Right cardiac atrium (tissue), 5 donors: ENCODE results near the gene PLA2G2D. TPM values are rescaled to one million over a fixed set of nuclear protein-coding genes. Genes with fewer than 3 reads are reported as not detected.

Source experiments
- ATAC-seq, 2 donors: fragments of 200-7000 bp; cut with Tn5 transposase; one replicate each; pipeline versions ENCODE4 v1.8.0 to v1.9.1; 2020; ENCODE audit warnings: moderate library complexity in 2 of 2, mild to moderate bottlenecking in 1 of 2
- DNase-seq, 3 donors: peaks; one replicate each; pipeline ENCODE4 v3.0.0-alpha.2; 2020
- H3K27ac ChIP-seq: one replicate; pipeline ENCODE4 v1.5.1; 2013; ENCODE audit warnings: mild to moderate bottlenecking, low read length, control low read depth, moderate library complexity
- H3K27me3 ChIP-seq: one replicate; pipeline ENCODE4 v1.6.1; 2013; ENCODE audit not compliant: control insufficient read depth, insufficient read depth
- H3K4me1 ChIP-seq: one replicate; pipeline ENCODE4 v1.6.1; 2013; ENCODE audit warnings: low read length; ENCODE audit not compliant: control insufficient read depth, insufficient read depth
- H3K4me3 ChIP-seq: one replicate; pipeline ENCODE4 v1.5.1; 2013; ENCODE audit warnings: low read length, control low read depth
- H3K9me3 ChIP-seq: one replicate; pipeline ENCODE4 v1.6.1; 2013; ENCODE audit warnings: low read length; ENCODE audit not compliant: control insufficient read depth
- WGBS: extraction: QIAGEN DNeasy Blood & Tissue Kit; methylation state at CpG from one replicate; pipeline ENCODE4 v1.1.7; 2013; 5-methylcytosine and 5-hydroxymethylcytosine counted together
- intact Hi-C, 4 donors: fragments of 100-400 bp; cut with DNase I; formaldehyde crosslinking; loops; one replicate each; pipeline versions ENCODE4 v1.11.0 to v1.14.0; 2022 to 2023
- polyA plus RNA-seq: library from polyadenylated mRNA; stranded (reverse); fragments of 200-250 nt; gene quantifications from one replicate; pipeline ENCODE4 v1.2.3, GENCODE V29; 2013
- total RNA-seq, 4 donors: library from RNA; stranded (reverse); fragmentation: NEBNext Ultra II Directional; extraction: Animal tissue kit (Norgen Biotek cat#: 25700); gene quantifications; one replicate each; pipeline ENCODE4 v1.2.1, GENCODE V29; 2021
- donor health status: healthy with polysubstance abuse.
- donor health status: DM: no; HTN: yes; CAD: no.
- donor health status: DM: no; HTN: no; CAD: no.
- donor health status: DM: no; HTN: yes; CAD: no; lungs with severe emphysema.
- donor health status: DM: yes; HTN: yes; CAD: no.

The PLA2G2D gene
- total and polyA plus RNA-seq, 5 donors: not detected

GRCh38 chr1:20074725-20075171, 44.6 kb downstream of the PLA2G2D start:
- 40% methylated on average over 8 of the region's 8 CpGs for WGBS
- peak; percentile 2 to 18 for ATAC-seq
- no peaks in the 10 kb centered on the region for H3K27me3 ChIP-seq
- H3K4me3 ChIP-seq: no peak overlapping the region
- H3K9me3 ChIP-seq: no peaks in the 10 kb centered on the region
- intact Hi-C loops: loop anchor here in 1 of 4 donors (10.0 kb wide), 1 partner anchor 100 kb away; the partner anchor contains the start of gene PLA2G2A
- H3K27ac ChIP-seq: peak overlapping the region; percentile 29
- H3K4me1 ChIP-seq: peaks cover 15% of the 10 kb centered on the region
- DNase-seq: peak in 1 of 3 donors; percentile 66

GRCh38 chr1:20074055-20074724, 45.1 kb downstream of the PLA2G2D start:
- 42% methylated on average over 11 of the region's 11 CpGs for WGBS
- DNase-seq (no peak), ATAC-seq (no peak)
- Histone ChIP-seq H3K4me1 (peaks cover 15% of the 10 kb centered on the region), H3K9me3 (no peaks in the 10 kb centered on the region), H3K27ac (no peak overlapping the region), H3K4me3 (no peak overlapping the region), H3K27me3 (no peaks in the 10 kb centered on the region)
- intact Hi-C loops: loop anchor here in 1 of 4 donors (10.0 kb wide), 1 partner anchor 99 kb away; the partner anchor contains the start of gene PLA2G2A

DNA sequence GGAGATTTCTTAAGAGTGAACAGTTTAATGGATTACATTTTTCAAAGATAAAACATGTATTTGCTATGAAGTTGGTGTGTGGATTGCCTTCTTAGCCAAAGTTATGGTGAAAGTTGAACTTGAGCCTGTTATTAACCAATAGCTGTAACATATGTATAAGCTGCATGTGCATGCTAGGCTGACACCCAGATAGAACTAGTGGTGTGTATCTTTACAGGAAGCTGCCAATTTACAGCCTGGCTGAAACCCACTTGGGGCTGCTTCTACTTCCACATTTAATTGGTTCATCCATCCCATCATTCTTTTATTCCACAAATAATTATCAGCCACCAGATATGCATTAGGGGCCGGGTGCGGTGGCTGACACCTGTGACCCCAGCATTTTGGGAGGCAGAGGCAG, 46.1 kb downstream of the PLA2G2D start:
- no peak overlapping the region for H3K4me3 ChIP-seq
- no peak overlapping the region for H3K27ac ChIP-seq
- WGBS: 89% methylated on average over 2 of the region's 2 CpGs
- no peak for DNase-seq
- H3K4me1 ChIP-seq: peaks cover 15% of the 10 kb centered on the region
- no peaks in the 10 kb centered on the region for H3K27me3 ChIP-seq
- H3K9me3 ChIP-seq: no peaks in the 10 kb centered on the region
- intact Hi-C loops: loop anchor here in 1 of 4 donors (10.0 kb wide), 1 partner anchor 98 kb away; the partner anchor contains the start of gene PLA2G2A
- ATAC-seq: no peak

GRCh38 chr1:20072771-20073170, 46.6 kb downstream of the PLA2G2D start:
- intact Hi-C loops: loop anchor here in 1 of 4 donors (10.0 kb wide), 1 partner anchor 98 kb away; the partner anchor contains the start of gene PLA2G2A
- DNase-seq (no peak), ATAC-seq (no peak)
- no peak overlapping the region for H3K4me3 ChIP-seq
- H3K9me3 ChIP-seq: no peaks in the 10 kb centered on the region
- H3K27me3 ChIP-seq: no peaks in the 10 kb centered on the region
- peak overlapping the region; percentile 44 for H3K27ac ChIP-seq
- peaks cover 13% of the 10 kb centered on the region for H3K4me1 ChIP-seq
- WGBS: 74% methylated on average over 7 of the region's 7 CpGs

- WGBS: 70% methylated on average over 6 of the region's 6 CpGs
- Histone ChIP-seq H3K4me1 (peaks cover 15% of the 10 kb centered on the region), H3K4me3 (peak overlapping the region; percentile 32), H3K27ac (no peak overlapping the region), H3K9me3 (no peaks in the 10 kb centered on the region), H3K27me3 (no peaks in the 10 kb centered on the region)
- intact Hi-C loops: loop anchor here in 1 of 4 donors (10.0 kb wide), 1 partner anchor 97 kb away; the partner anchor contains the start of gene PLA2G2A
- ATAC-seq (no peak), DNase-seq (no peak)
These were observed 47.9 kb downstream of the PLA2G2D start for GRCh38 chr1:20071416-20071815.

DNA sequence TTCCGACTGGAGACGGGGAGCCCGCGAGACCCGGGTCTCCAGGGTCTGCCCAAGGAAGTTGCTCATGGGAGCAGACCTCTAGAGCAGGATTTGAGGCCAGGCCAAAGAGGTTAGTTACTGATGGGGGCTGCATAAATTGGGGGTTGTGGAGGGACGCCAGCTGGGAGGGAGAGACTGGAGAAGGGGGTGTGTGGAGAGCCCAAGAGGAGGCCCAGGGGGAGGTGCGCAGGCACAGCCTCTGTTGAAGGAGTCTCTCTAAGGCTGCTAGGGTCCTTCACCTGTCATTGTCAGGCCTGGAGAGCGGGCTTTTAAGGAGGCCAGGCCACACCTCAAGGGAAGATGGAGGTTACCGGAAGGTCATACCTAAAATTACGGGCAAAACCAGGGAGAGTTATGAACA, 49.0 kb downstream of the PLA2G2D start:
- Histone ChIP-seq H3K4me1 (peaks cover 15% of the 10 kb centered on the region), H3K27ac (peak overlapping the region; percentile 96), H3K4me3 (peak overlapping the region; percentile 32), H3K9me3 (no peaks in the 10 kb centered on the region), H3K27me3 (no peaks in the 10 kb centered on the region)
- intact Hi-C loops: loop anchor here in 1 of 4 donors (10.0 kb wide), 1 partner anchor 96 kb away; the partner anchor contains the start of gene PLA2G2A
- peak in 2 of 3 donors; percentile 57 to 67 for DNase-seq
- peak; percentile 36 to 50 for ATAC-seq
- 45% methylated on average over 10 of the region's 10 CpGs for WGBS

- no peaks in the 10 kb centered on the region for H3K9me3 ChIP-seq
- peak within 1 kb of the TSS; percentile 32 for H3K4me3 ChIP-seq
- H3K27me3 ChIP-seq: no peaks in the 10 kb centered on the region
- peak; percentile 87 to 91 for ATAC-seq
- peak within 1 kb of the TSS; percentile 96 for H3K27ac ChIP-seq
- H3K4me1 ChIP-seq: peaks cover 13% of the 10 kb centered on the region
- peak; percentile 83 to 95 (median 94) for DNase-seq
- intact Hi-C loops: loop anchor here in 1 of 4 donors (10.0 kb wide), 1 partner anchor 95 kb away; the partner anchor contains the start of gene PLA2G2A
- 10% methylated on average over 7 of the region's 7 CpGs for WGBS
These were observed 49.5 kb downstream of the PLA2G2D start, which contains the start of gene PLA2G5 for GRCh38 chr1:20069874-20070273. TSS of gene PLA2G5 (plus strand) at chr1:20070194. CDS start at chr1:20084831, 14,637 bp downstream.

DNA sequence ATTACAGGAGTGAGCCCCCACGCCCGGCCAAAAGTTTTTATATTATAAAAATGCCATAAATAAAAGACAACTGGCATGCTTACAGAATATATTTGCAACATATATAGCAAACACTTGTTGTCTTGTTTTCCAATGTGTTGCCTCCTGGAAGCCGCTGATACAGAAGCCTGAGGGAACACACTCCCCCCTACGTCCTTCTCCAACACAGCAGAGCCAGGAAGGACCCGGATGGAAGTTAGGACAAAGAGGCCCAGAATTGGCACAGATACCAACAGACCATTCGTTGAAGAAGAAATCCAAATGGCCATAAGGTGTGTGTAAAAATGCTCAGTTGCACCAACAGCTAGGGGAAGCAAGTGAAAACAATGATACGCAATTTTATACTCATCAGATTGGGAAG, 50.6 kb downstream of the PLA2G2D start:
- H3K27me3 ChIP-seq: no peaks in the 10 kb centered on the region
- H3K9me3 ChIP-seq: no peaks in the 10 kb centered on the region
- H3K27ac ChIP-seq: no peak overlapping the region
- WGBS: 74% methylated on average over 7 of the region's 7 CpGs
- no peak overlapping the region for H3K4me3 ChIP-seq
- ATAC-seq: no peak
- peaks cover 9% of the 10 kb centered on the region for H3K4me1 ChIP-seq
- DNase-seq: no peak
- intact Hi-C loops: no loop called here

DNA sequence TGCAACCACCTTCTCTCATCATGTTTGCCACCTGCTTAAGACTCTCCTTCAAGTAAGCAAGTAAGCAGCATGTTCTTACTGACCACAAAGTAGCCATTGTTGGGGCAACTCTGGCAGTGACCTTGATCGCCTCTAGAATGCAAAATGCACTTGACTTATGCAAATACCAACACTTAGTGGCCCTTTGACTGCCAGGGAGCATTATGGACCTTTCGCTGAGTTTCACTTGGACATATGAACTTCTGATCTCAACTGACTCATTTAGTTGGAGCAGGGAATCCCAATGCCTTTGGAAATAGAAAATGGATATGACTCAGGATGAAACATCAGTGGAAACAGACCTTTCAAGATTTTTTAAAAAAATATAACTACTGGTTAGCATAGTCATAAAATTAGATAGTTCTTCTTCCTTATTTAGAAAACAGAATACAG, 55.5 kb downstream of the PLA2G2D start:
- ATAC-seq: no peak

More for the DNA sequence above, 55.5 kb downstream of the PLA2G2D start:
- no peak overlapping the region for H3K4me3 ChIP-seq
- peaks cover 4% of the 10 kb centered on the region for H3K4me1 ChIP-seq
- H3K27ac ChIP-seq: no peak overlapping the region
- no peaks in the 10 kb centered on the region for H3K27me3 ChIP-seq
- DNase-seq: no peak
- WGBS: 87% methylated on average over 2 of the region's 2 CpGs
- intact Hi-C loops: no loop called here
- no peaks in the 10 kb centered on the region for H3K9me3 ChIP-seq
